AG08395 (cell line): ENCODE data around the gene ABTB1.
"Not testable (repeated sequence)": the region's sequence is repeated elsewhere in the genome, so short reads cannot be mapped to it uniquely, and the experiment has no call there.

ENCODE experiments used
- DNase-seq: peaks from one replicate; pipeline ENCODE4 v3.0.0; 2012; ENCODE audit warnings: mixed read lengths, low spot score

The ABTB1 gene

GRCh38 chr3:127702151-127702578 lies 29.4 kb downstream of the ABTB1 start:
- DNase-seq = peak; percentile 65

- not testable (repeated sequence) for DNase-seq
Measured at GRCh38 chr3:127704840-127705239, 32.1 kb downstream of the ABTB1 start.

DNA sequence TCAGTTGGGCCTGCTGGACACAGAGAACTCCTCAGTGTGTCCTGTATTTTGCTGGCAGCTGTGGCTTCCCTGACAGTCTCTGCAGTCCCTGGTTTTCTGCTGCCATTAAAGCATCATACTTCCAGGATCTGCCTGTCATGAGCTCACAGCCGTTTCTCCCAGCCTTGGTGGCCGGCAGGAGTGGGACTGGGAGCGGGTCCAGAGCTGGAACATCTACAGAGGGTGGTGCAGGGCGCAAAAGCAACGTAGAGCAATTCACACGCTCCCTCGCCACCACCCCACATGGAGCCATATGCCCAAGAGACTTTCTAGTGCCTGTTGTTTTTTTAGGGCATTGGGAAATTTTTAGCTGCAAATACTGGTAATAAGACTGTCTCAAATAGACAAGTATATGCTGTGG lies 33.6 kb downstream of the ABTB1 start:
- DNase-seq = no peak

DNA sequence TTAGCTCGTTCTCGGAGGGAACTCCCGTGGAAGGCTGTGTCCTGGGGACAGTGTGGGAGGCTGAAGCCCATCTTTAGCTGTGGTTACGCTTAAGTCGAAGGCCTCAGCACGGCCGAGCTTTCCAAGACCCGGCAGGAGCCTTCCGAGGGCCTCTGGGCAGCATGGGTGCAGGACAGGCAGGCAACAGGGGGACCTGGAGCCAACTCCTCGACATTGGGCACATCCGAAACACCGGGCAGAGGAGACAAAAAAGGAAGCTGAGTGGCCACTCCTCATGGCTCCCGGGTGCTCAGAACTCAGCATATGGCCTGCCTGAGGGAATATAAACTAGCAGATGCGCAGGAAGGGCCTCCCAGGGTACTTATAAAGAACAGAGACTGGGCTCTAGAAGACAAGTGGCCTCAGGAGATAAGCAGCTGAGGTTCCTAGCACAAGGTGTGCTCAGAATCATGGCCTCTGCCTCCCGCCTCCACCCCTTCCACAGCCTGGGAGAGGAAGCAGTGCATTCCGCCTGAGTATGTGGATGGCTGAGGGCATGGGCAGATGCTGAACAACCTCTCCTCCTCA lies 34.1 kb downstream of the ABTB1 start:
- no peak for DNase-seq

- no peak for DNase-seq
Measured at GRCh38 chr3:127707851-127708411, 35.2 kb downstream of the ABTB1 start.

- DNase-seq = no peak
Measured at GRCh38 chr3:127708837-127709236, 36.1 kb downstream of the ABTB1 start.

DNA sequence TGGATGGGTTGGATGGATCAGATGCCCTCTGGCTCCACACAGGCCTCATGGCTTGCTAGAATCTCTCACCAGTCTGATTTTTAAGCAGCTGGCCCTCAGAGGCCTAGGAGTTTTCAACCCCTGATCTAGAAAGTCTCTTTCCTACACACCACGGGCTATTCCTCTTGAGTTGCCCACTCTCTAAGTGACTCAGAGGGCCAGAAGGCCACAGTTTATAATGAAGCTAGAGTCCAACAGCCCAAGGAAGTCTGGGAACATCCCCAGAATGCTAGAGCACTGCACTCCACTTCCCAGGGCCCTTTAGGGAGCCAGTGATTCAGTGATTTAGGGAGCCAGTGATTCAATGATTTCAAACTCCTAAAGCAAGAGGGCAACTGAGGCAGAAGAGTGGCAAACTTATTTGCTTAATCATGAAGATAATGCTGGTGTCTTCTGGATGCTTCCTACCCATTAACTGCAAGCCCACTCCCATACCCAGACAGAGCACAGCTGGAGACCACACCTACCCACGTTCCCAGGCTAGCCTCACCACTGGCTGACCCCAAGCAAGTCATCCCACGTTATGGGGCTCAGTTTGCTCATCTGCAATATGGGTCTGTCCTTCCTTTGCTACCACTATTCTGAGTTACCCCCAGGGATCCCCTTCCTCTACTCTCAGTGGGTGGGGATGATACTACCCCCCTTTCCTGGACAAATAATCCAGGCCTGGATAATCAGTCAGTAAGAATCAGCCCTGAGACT lies 36.7 kb downstream of the ABTB1 start:
- DNase-seq = no peak

DNA sequence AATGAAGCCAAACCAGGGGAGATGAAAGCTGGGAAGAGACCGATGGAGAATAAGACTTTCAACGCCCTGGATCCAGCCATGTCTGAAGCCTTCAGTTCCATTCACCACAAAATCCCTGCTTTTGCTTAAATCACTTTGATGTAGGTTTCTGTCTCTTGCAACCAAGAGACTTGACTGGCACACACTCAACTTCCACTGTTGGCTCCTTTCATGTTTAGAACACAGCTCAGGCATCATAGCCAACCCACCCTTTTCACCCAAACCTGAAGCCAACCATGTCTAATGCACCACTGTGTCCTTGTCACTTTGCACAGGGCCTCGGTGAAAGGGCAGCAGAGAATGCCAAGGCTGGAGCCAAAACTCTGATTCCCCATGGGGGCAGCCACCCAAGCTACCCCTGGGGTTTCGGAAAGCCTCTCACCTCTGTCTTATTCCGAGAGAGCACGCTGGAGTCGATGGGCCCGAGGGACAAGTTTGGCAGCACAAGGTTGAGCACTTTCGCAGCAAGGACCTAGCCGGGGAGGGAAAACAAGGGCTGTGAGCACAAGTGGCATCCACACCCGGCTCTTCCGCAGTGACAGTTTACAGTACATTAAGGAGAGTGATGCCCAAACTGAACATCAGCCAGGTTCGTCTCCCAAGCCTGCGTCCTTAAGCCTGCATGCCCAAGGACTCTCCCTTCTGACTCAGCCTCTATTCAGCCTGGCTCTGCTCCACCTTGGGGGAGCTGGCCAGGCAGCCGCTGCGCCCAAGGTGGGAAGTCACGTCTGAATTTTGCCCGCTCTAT lies 37.6 kb downstream of the ABTB1 start:
- DNase-seq = no peak

- no peak for DNase-seq
Measured at GRCh38 chr3:127711021-127711695, 38.4 kb downstream of the ABTB1 start.

DNA sequence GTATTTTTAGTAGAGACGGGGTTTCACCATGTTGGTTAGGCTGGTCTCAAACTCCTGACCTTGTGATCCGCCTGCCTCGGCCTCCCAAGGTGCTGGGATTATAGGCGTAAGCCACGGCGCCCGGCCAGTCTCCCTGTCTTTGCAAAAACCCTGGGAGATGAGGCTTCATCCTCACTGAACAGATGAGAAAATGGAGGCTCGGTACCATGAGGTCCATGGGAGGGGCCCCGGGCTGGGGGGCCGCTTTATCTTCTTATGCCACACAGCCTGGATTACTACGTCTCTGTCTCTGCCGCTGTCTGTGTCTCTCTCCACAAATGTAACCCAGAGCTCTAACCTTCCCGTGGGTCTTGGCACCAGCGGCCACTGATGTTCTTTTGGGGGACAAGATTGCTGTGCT lies 39.1 kb downstream of the ABTB1 start:
- DNase-seq = no peak

- DNase-seq = no peak
Measured at GRCh38 chr3:127712461-127712860, 39.7 kb downstream of the ABTB1 start.

DNA sequence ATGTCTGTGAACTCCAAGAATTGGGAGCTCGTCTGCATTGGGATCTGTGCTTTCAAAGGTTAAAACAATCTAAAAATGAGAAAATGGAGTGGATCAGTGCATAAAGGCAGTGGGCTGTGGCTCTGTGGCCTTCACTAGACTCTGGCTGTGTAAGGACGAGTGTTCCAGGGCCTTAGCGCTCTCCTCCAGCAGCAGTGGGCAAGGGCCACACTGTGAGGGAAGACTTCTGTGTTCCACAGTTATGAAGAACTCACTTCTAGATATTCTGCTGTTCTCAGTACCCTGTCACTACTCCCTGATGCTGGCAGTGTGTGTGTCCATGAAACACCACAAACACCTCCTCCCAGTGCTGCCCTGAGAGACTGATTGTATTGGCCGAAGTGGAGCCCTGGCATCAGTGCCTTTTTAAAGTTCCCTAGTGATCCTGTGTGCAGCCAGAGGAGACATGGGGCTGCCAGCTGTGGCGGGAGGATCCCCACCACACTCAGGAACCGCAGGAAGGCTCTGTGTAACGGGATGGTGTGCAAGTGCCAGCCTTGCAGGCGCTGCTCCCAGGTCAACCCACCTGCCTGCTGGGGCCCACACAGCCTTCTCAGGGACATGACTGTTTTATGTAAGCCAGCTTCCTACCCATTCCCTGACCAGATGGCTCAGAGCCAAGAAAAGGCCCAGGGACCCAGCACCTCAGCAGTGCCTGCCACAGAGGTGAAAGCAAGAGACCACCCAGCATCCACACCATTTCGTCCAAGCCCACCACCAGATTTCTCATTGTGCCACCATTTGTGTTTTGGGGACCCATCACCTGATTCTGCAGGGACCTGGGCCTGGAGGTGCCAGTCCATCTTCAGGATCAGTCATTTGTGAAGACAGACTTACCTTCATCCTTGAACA lies 40.4 kb downstream of the ABTB1 start:
- DNase-seq = no peak

DNA sequence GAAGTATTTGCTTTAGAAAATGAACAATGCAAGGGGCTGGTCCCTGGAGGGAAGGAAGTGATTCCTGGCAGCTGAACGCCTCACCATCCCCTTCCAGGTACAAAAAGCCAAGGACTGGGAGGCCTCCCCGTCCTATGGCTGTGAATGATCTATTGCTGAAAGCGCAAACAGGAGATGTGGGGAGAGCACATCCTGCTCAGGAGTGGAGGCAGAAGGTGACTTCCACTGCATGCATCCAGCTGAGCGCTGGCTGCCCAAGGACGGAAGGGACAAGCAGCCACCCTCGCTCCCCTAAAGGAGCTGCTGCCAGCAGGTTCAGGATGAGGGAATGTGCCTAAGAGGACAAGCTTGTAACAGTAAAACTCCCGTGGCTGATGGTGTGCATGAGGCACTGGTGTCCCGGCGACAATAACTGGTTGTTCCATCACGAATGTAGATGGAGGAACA lies 41.4 kb downstream of the ABTB1 start:
- no peak for DNase-seq

DNA sequence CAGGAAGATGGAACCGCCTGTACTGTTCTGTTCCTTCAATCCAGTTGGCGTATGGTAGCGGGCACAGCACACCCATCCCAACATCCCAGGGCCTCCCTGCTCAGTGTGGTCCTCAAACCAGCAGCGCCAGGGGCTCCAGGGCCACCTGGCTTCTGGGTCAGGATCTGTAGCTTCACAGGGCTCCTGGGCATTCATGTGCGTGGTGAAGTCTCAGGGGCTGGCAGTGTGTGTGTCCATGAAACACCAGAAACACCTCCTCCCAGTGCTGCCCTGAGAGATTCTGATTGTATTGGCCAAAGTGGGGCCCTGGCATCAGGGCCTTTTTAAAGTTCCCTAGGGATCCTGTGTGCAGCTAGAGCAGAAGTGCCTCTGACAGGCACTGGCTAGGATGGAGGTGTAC lies 42.1 kb downstream of the ABTB1 start:
- DNase-seq = no peak

DNA sequence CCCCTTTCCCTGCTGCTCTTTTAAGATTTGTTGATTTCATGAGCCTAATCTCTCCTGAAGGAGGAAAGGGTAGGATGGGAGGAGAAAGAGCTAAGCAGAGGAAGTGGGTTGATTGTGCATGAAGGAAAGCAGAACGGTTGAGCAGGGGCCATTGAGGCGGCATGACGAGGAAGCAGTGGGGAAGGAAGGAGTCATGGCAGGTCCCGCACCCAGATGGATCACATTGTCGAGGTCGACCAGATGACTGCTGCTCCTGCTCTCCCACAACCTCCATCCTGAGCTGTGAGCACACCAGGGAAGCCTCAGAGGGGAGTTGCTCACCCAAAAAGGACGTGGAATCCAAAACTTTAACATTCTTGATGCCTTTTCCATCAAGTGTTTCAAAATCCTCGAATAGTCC lies 42.8 kb downstream of the ABTB1 start:
- DNase-seq = no peak

DNA sequence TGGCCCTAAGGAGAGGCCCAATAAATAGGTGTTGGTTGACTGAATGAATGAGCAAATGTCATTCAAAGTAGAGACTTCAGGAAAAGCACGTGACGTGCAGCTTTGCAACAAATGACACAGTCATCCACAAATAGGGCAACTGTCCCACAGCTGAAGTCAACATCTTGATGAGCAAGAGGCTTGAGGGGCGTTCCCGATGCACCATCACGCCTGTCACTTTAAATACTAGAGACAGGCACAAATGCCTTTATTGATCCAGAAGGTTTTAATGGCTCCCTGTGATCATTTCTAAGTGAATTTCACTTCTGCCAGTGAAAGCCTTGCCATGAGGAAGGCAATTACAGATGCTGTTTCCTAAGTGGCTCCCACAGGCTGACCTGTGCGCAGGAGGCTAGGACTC lies 43.6 kb downstream of the ABTB1 start:
- DNase-seq = no peak

DNA sequence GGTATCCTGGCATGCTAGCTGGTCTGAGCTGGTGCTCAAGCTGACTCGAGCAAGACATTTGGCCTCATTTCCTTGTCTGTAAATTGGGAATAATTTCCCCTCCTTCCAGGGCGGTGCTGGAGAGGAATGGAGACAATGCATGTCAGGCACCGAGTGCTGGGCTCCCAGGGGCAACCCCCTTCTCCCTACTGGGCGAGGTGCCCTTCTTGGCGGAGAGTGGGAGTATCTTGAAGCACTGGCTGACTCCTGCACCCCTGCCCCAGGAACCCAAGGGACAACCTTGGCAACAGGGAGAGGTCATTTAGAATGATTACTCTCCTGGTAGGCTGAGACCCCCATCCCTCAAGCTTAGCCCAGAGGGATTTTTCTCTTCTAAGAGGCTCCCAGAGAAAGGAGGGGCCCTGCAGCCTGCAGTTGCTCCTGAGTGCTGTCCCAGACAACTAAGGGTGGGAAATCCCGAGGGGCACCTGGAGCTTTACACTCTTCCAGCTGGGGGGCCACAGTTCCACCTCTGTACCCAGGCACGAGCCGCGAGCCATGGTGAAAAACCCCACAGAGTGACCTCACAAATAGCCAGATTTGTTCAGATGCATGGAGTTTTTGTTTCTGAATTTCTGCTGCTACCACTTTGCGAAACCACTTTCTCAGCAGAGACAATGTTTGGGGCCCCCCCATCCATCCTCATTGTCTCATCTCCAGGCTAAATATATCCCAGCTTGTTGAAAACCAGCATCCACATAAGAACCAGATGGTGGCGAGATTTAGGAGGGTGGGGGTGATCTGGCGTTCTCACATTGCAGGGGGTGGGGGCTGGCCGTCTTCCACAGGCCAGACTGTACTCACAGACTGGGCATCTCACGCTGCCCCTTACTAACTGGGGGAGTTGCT lies 44.8 kb downstream of the ABTB1 start:
- peak; percentile 46 for DNase-seq

- no peak for DNase-seq
Measured at GRCh38 chr3:127718245-127718915, 45.6 kb downstream of the ABTB1 start.

DNA sequence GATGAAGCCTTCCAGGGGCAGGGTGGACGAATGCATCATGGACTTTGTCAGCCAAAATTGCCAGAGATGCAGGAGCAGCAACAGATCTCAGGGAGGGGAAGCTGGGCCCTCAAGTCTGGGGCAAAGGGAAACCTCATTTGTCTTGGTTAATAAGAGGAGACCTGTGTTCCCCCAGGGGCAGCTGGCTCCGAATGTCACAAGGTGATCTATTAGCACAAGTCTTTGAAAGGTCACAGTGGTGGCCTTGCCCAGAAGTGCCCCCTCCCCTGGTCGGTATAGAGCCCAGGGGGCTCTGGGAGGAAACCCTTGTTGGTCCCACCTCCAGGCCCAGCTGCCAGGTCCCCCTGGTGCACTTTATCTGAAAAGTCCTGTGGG lies 46.2 kb downstream of the ABTB1 start:
- DNase-seq = no peak

- no peak for DNase-seq
Measured at GRCh38 chr3:127719369-127719768, 46.6 kb downstream of the ABTB1 start.
